ENCODE measurements around the gene MYL10. TPM values are rescaled to one million over a fixed set of nuclear protein-coding genes. Genes with fewer than 3 reads are reported as not detected.

MYL10 gene
- total and polyA plus RNA-seq, 2 of the 8 experiments (the other 6 are each of a cell fraction or from before 2014, with no cell fraction given): 0.18 TPM; not detected in 1

DNA sequence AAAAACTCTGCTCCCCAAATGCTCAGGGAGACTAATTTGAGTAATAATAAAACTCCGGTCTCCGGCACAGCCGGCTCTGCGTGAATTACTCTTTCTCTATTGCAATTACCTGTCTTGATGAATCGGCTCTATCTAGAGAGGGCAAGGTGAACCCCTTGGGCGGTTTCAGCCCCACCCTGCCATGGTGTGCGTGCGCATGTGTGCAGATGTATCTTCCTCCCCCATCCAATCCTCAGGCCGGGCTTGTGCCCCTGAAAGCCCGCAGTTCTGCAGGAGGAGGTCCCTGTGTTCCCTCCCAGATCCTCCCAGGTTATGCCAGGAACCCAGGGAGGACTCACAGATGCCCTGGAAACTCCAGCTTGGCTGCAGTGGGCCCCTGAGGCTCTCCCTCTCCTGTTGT, 48.3 kb upstream of the MYL10 start:
- H2AFZ ChIP-seq (ENCODE audit: low read length): peak overlapping the region; percentile 7; the same call in 1 of the 2 replicates
- H2BK20ac ChIP-seq (ENCODE audit: low read length): peak overlapping the region; percentile 90; the same call in 1 of the 2 replicates
- FAIRE-seq (no peak), DNase-seq (ENCODE audit: low read depth in 1 of 2, low spot score in 2 of 2) (peak in 1 of 2 experiments; percentile 57)
- POLR2A ChIA-PET (ENCODE audit: partially characterized antibody): interaction anchor here (1.3 kb wide), 1 partner anchor 9 kb away, joined by 4 read pairs; no protein-coding TSS in a partner anchor
- no peak overlapping the region for H3K23ac ChIP-seq (ENCODE audit: insufficient read length)
- H2BK120ac ChIP-seq (replicated peaks; ENCODE audit: low read depth, low read length): no peak overlapping the region
- H2BK5ac ChIP-seq (ENCODE audit: low read depth, low read length): peak overlapping the region; percentile 47
- H3K9ac ChIP-seq (replicated peaks in 1 of 4; ENCODE audit: extremely low read depth in 1 of 4, low read depth in 3 of 4, low read length in 3 of 4): no peak overlapping the region; a peak in 2 of 7 replicates
- H3K27ac ChIP-seq (ENCODE audit: low read depth, low read length): no peak overlapping the region
- H2BK12ac ChIP-seq (ENCODE audit: low read depth, low read length): no peak overlapping the region; the same call in 1 of the 2 replicates
- peaks cover 0 to 10% (median 8%) of the 10 kb centered on the region in 4 experiments; a peak in 4 of 7 replicates for H3K4me1 ChIP-seq (replicated peaks in 1 of 4; ENCODE audit: control insufficient read depth in 3 of 4, insufficient read depth in 4 of 4, low read length in 3 of 4)
- H3K4me3 ChIP-seq (ENCODE audit: extremely low read depth in 1 of 4, insufficient read depth in 2 of 4, low read depth in 3 of 4, low read length in 4 of 4): no peak overlapping the region; a peak in 1 of 8 replicates
- no peak overlapping the region for H3K56ac ChIP-seq (replicated peaks; ENCODE audit: insufficient read length, low read depth, low read length)
- H4K8ac ChIP-seq (ENCODE audit: extremely low read depth, insufficient read depth, low read length): 0 out of 2 replicates have a peak overlapping the region, but pooled peaks have one; percentile 4
- H3K14ac ChIP-seq (ENCODE audit: insufficient read length): no peak overlapping the region
- H4K20me1 ChIP-seq (replicated peaks in 1 of 2; ENCODE audit: control insufficient read depth in 1 of 2, insufficient read depth in 2 of 2, low read length in 2 of 2): peaks cover 0 to 2% of the 10 kb centered on the region in 2 experiments
- peak overlapping the region; percentile 33 for H4K5ac ChIP-seq (ENCODE audit: insufficient read length, low read depth, low read length)
- no peak overlapping the region for H3K4ac ChIP-seq (replicated peaks; ENCODE audit: insufficient read length, low read depth, low read length)
- H4K91ac ChIP-seq (replicated peaks; ENCODE audit: insufficient read length, low read length): no peak overlapping the region
- CTCF ChIA-PET (ENCODE audit: partially characterized antibody): interaction anchor here (0.6 to 1.4 kb wide), 4 partner anchors 9 to 364 kb away, joined by 3 to 5 read pairs (median 4); no protein-coding TSS in a partner anchor
- H2BK15ac ChIP-seq (ENCODE audit: low read length): peak overlapping the region; percentile 92; the same call in 1 of the 2 replicates
- no peak overlapping the region for H2AK5ac ChIP-seq (ENCODE audit: low read depth, low read length)
- no peaks in the 10 kb centered on the region for H3K9me3 ChIP-seq (ENCODE audit: insufficient read depth in 2 of 2, low read depth in 1 of 2, low read length in 1 of 2)
- no peaks in the 10 kb centered on the region for H3K36me3 ChIP-seq (ENCODE audit: control insufficient read depth in 2 of 4, insufficient read depth in 4 of 4, low read length in 3 of 4)
- WGBS, 2 experiments (ENCODE audit: extremely low coverage in 1 of 2, insufficient coverage in 1 of 2, insufficient read length in 1 of 2, insufficient replicate concordance in 2 of 2, low coverage in 1 of 2, low lambda C conversion rate in 2 of 2, missing lambda C conversion rate in 1 of 2): 63% methylated on average over 10 of the region's 10 CpGs; no CpG with 5 or more reads in 1 of the 2 experiments
- no peaks in the 10 kb centered on the region for H3K79me2 ChIP-seq (ENCODE audit: control insufficient read depth in 1 of 2, insufficient read depth in 2 of 2, low read length in 2 of 2)
- H3K23me2 ChIP-seq (ENCODE audit: low read depth, low read length): no peaks in the 10 kb centered on the region
- H3K18ac ChIP-seq (ENCODE audit: extremely low read depth, low read length): peak overlapping the region; percentile 83
- no peaks in the 10 kb centered on the region for H3K79me1 ChIP-seq (ENCODE audit: low read depth, low read length)
- H3K27me3 ChIP-seq (replicated peaks in 1 of 4; ENCODE audit: control insufficient read depth in 3 of 4, extremely low read depth in 1 of 4, insufficient read depth in 3 of 4, low read length in 3 of 4): no peaks in the 10 kb centered on the region
- H3K4me2 ChIP-seq (ENCODE audit: insufficient read depth in 1 of 2, low read depth in 2 of 2, low read length in 2 of 2): peak overlapping the region; percentile 31 to 48; a peak in 3 of 4 replicates
- TF ChIP-seq CHD2 (IDR thresholded peaks at IDR 0.05; ENCODE audit: low read length) (no peak), PHF8 (conservative IDR thresholded peaks at IDR 0.05; ENCODE audit: low read depth, low read length) (no peak), CTBP2 (IDR thresholded peaks at IDR 0.05; ENCODE audit: borderline replicate concordance, insufficient read depth, insufficient read length, low read length) (no peak), SUZ12 (IDR thresholded peaks at IDR 0.05; ENCODE audit: low read length) (no peak), HDAC2 (IDR thresholded peaks at IDR 0.05; ENCODE audit: borderline replicate concordance in 1 of 2, low read depth in 2 of 2, low read length in 2 of 2) (no peak), POLR2A (IDR thresholded peaks at IDR 0.05; ENCODE audit: control extremely low read depth in 1 of 2, low read depth in 2 of 2, low read length in 2 of 2) (no peak), SP4 (IDR thresholded peaks at IDR 0.05; ENCODE audit: low read length) (no peak), CHD1 (IDR thresholded peaks at IDR 0.05; ENCODE audit: low read depth, low read length) (no peak), EGR1 (IDR thresholded peaks at IDR 0.05; ENCODE audit: borderline replicate concordance, low read depth, low read length) (no peak), SIN3A (conservative IDR thresholded peaks at IDR 0.05 in 1 of 2, IDR thresholded peaks at IDR 0.05 in 1 of 2; ENCODE audit: low read depth in 1 of 2, low read length in 2 of 2) (no peak), KDM4A (IDR thresholded peaks at IDR 0.05; ENCODE audit: low read depth, low read length, severe bottlenecking) (no peak)
- TF ChIP-seq, protein P1, sequence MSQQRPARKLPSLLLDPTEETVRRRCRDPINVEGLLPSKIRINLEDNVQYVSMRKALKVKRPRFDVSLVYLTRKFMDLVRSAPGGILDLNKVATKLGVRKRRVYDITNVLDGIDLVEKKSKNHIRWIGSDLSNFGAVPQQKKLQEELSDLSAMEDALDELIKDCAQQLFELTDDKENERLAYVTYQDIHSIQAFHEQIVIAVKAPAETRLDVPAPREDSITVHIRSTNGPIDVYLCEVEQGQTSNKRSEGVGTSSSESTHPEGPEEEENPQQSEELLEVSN (IDR thresholded peaks at IDR 0.05): no peak
